Lower lobe of right lung (tissue), 2 donors: ENCODE results near the gene ADARB1. TPM values are rescaled to one million over a fixed set of nuclear protein-coding genes. Genes with fewer than 3 reads are reported as not detected.

Source experiments
- ATAC-seq, 2 donors: fragments of 200-7000 bp; cut with Tn5 transposase; one replicate each; pipeline ENCODE4 v1.9.1; 2020 to 2022; ENCODE audit warnings: mild to moderate bottlenecking in 2 of 2, moderate library complexity in 2 of 2
- DNase-seq: peaks from one replicate; pipeline ENCODE4 v3.0.0-alpha.2; 2020
- H3K27ac ChIP-seq: fragments of 200-600 bp; one replicate; pipeline ENCODE4 v1.8.0; 2022
- H3K27me3 ChIP-seq: fragments of 200-600 bp; one replicate; pipeline ENCODE4 v1.8.0; 2022; ENCODE audit warnings: low read depth
- H3K36me3 ChIP-seq: fragments of 200-600 bp; one replicate; pipeline ENCODE4 v1.8.0; 2022; ENCODE audit warnings: mild to moderate bottlenecking
- H3K4me1 ChIP-seq: fragments of 200-600 bp; one replicate; pipeline ENCODE4 v1.8.0; 2022
- H3K4me3 ChIP-seq: fragments of 200-600 bp; one replicate; pipeline ENCODE4 v1.8.0; 2022; ENCODE audit warnings: mild to moderate bottlenecking
- H3K9me3 ChIP-seq: fragments of 200-600 bp; one replicate; pipeline ENCODE4 v1.8.0; 2022
- CTCF ChIP-seq: fragments of 200-600 bp; IDR thresholded peaks from one replicate; pipeline ENCODE4 v1.8.0; 2022; ENCODE audit warnings: antibody characterized with exemption, mild to moderate bottlenecking
- intact Hi-C: fragments of 100-400 bp; cut with DNase I; formaldehyde crosslinking; loops from one replicate; pipeline ENCODE4 v1.11.0; 2022
- total RNA-seq: library from RNA; stranded (reverse); fragmentation: NEBNext Ultra II Directional; extraction: Animal tissue kit (Norgen Biotek cat#: 25700); gene quantifications from one replicate; pipeline ENCODE4 v1.2.1, GENCODE V29; 2021
- donor health status: DM: no; HTN: yes; CAD: no; lungs with severe emphysema.

ADARB1 gene
- total RNA-seq, 1 donor from 2014 or later: 48.2 TPM

GRCh38 chr21:45060089-45060488 is 14.3 kb upstream of the ADARB1 start:
- no peak overlapping the region for H3K27ac ChIP-seq
- DNase-seq (no peak), ATAC-seq (peak in 1 of 2 donors; percentile 13)

DNA sequence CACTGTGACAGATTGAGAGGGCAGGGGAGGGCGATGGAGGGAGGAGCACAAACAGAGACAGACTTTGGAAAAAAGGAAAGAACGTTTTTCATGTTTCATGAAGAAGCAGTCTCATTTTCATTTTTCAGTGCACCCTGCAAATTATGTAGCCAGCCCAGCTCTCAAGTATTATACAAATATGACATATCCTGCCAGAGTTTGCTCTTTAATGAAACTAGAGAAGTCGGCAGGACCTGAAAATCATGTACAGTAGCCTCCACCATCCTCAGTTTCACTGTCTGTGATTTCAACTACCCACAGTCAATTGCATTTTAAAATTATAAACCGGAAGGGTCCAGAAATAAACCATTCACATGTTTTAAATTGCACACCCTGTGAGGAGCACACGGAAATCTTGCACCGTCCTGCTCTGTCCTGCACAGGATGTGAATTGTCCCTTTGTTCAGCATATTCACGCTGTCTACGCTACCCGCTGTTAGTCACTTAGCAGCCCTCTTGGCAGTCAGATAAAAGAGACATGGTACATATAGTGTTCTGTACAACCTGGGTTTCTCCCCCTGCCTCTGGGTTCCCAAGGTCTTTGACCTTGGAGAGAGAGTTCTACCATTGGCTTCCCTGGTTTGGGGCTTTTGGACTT is 13.6 kb upstream of the ADARB1 start:
- Histone ChIP-seq H3K4me1 (no peaks in the 10 kb centered on the region), H3K27ac (no peak overlapping the region), H3K9me3 (no peaks in the 10 kb centered on the region), H3K36me3 (no peaks in the 10 kb centered on the region), H3K4me3 (no peak overlapping the region), H3K27me3 (no peaks in the 10 kb centered on the region)
- DNase-seq (no peak), ATAC-seq (no peak)
- intact Hi-C loops: no loop called here
- no peak for TF ChIP-seq CTCF

More at GRCh38 chr21:45060089-45060488, 14.3 kb upstream of the ADARB1 start:
- H3K36me3 ChIP-seq: no peaks in the 10 kb centered on the region
- no peak for TF ChIP-seq CTCF
- no peaks in the 10 kb centered on the region for H3K9me3 ChIP-seq
- intact Hi-C loops: no loop called here
- no peaks in the 10 kb centered on the region for H3K27me3 ChIP-seq
- H3K4me3 ChIP-seq: no peak overlapping the region
- no peaks in the 10 kb centered on the region for H3K4me1 ChIP-seq

- H3K36me3 ChIP-seq: no peaks in the 10 kb centered on the region
- no peak overlapping the region for H3K4me3 ChIP-seq
- no peaks in the 10 kb centered on the region for H3K4me1 ChIP-seq
- DNase-seq (no peak), ATAC-seq (no peak)
- no peaks in the 10 kb centered on the region for H3K27me3 ChIP-seq
- intact Hi-C loops: no loop called here
- TF ChIP-seq CTCF: no peak
- no peaks in the 10 kb centered on the region for H3K9me3 ChIP-seq
- no peak overlapping the region for H3K27ac ChIP-seq
Measured at GRCh38 chr21:45064091-45064490, 10.3 kb upstream of the ADARB1 start.

DNA sequence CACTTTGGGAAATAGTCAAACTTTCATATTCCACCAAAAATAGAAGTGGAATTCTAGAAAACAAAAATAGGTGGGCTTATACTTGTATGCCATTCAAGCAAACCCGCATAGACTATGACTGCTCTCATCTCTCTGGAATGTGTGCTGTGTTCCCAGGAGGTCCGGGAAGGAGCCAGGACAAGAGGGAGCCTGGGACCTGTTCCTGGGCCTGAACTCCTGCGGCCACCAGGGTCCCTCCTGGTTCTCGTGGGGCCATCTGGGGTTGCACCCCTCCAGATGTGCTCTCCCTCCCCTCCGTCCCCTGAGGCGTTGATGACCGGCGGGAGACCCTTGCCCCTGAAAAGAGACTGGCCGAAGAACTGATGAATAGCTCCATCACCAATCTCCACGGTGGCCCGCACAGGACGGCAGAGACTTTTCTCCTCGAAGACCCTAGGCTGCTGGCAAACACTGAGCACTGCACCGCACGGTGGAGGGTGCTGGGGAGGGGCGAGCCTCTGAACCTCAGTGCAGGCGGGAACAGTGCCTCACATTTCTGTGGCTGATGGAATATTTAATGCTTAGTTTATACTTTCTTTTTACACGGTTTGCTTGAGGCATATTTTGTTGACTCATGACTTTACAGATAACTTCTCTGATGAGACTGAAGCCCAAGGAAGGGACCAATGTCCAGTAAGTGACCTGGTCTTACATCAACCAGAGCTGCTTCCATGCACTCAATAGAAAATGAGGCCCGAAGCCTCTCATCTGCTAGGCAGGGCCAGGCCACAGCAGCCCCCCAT is 9.6 kb upstream of the ADARB1 start:
- Histone ChIP-seq H3K4me1 (no peaks in the 10 kb centered on the region), H3K9me3 (no peaks in the 10 kb centered on the region), H3K27ac (no peak overlapping the region), H3K4me3 (no peak overlapping the region), H3K27me3 (no peaks in the 10 kb centered on the region), H3K36me3 (no peaks in the 10 kb centered on the region)
- no peak for DNase-seq
- ATAC-seq: no peak
- no peak for TF ChIP-seq CTCF
- intact Hi-C loops: no loop called here

DNA sequence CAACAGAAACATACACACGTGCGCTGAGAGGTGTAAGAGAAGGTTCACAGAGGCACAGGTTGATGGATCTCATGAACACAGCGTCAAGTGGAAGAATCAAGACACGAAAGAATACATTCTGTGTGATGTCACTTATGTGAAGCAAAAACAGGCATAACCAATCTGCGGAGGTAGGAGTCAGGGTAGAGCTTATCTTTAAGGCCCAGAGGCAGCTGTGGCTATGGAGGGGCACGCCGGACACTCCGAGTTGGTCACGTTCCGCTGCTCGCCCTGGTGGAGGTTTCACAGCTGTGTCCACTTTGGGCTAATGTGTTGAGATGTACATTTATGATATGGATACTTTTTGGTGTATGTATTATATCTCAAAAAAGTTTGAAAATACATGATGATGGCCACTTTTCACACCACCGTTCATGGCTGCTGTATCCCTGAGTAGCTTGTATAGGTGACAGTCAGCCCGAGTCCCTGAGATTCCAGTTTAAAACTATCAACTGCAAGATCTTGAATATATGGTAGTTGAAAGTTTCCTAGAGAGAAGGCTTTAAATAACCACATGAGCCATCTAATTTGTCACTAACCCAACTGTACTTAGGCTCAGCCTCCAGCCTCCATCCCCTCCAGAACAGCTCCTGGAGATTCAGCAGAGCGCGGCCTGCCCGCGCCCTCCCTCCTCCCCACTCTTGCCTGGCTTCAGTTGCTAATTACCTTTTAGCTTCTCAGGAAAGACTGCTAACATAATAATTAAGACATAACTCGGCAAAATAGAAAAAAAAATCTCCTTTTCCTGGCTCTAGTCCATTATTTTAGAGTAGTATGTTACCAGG is 6.7 kb upstream of the ADARB1 start:
- intact Hi-C loops: no loop called here
- no peak for DNase-seq

More for the DNA sequence above, 6.7 kb upstream of the ADARB1 start:
- Histone ChIP-seq H3K27ac (no peak overlapping the region), H3K27me3 (no peaks in the 10 kb centered on the region), H3K4me3 (no peak overlapping the region), H3K4me1 (no peaks in the 10 kb centered on the region), H3K36me3 (no peaks in the 10 kb centered on the region), H3K9me3 (no peaks in the 10 kb centered on the region)
- TF ChIP-seq CTCF: no peak
- no peak for ATAC-seq
